Mammary epithelial cell (primary cell): Measurements from ENCODE around the gene SPRR2D.

Source experiments
- EZH2 ChIP-seq: IDR thresholded peaks from 2 replicates; pipeline ENCODE4 v1.6.1; 2012; ENCODE audit warnings: low read length, inconsistent platforms, borderline replicate concordance
- TF ChIP-seq, protein P1 (sequence below), 2 donors: IDR thresholded peaks in 1 of 2; conservative IDR thresholded peaks in 1 of 2; 2 replicates each; pipeline ENCODE4 v1.5.1; 2011 to 2012; ENCODE audit warnings: inconsistent platforms in 2 of 2, low read length in 2 of 2, mild to moderate bottlenecking in 2 of 2, control low read depth in 1 of 2, low read depth in 1 of 2; ENCODE audit not compliant: insufficient read depth in 1 of 2; ENCODE audit errors: extremely low read depth in 1 of 2

GRCh38 chr1:153024413-153024812 lies 16.5 kb downstream of the SPRR2D start:
- TF ChIP-seq, protein P1, sequence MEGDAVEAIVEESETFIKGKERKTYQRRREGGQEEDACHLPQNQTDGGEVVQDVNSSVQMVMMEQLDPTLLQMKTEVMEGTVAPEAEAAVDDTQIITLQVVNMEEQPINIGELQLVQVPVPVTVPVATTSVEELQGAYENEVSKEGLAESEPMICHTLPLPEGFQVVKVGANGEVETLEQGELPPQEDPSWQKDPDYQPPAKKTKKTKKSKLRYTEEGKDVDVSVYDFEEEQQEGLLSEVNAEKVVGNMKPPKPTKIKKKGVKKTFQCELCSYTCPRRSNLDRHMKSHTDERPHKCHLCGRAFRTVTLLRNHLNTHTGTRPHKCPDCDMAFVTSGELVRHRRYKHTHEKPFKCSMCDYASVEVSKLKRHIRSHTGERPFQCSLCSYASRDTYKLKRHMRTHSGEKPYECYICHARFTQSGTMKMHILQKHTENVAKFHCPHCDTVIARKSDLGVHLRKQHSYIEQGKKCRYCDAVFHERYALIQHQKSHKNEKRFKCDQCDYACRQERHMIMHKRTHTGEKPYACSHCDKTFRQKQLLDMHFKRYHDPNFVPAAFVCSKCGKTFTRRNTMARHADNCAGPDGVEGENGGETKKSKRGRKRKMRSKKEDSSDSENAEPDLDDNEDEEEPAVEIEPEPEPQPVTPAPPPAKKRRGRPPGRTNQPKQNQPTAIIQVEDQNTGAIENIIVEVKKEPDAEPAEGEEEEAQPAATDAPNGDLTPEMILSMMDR (conservative IDR thresholded peaks at IDR 0.05 in 1 of 2, IDR thresholded peaks at IDR 0.05 in 1 of 2; ENCODE audit: extremely low read depth in 1 of 2, insufficient read depth in 1 of 2, low read depth in 1 of 2, low read length in 2 of 2), result no peak
- TF ChIP-seq EZH2, result no peak
